GM12878 (cell line): ENCODE data around the gene KPTN. TPM values are rescaled to one million over a fixed set of nuclear protein-coding genes. Genes with fewer than 3 reads are reported as not detected.

Source experiments
- ATAC-seq: fragments of 200-7000 bp; cut with Tn5 transposase; 3 replicates; pipeline ENCODE4 v1.9.1; 2020; ENCODE audit warnings: mild to moderate bottlenecking, moderate library complexity
- BruUV-seq: library from RNA; stranded (reverse); fragments of 400-500 nt; replicated peaks from 2 replicates; lab custom pipeline; 2021; lab: Mats Ljungman, UMichigan
- CTCF ChIA-PET: fragments of 300-600 bp; sonication (Branson Sonifier 250); formaldehyde crosslinking; extraction: SDS; loops from one replicate; lab custom pipeline; 2021; ENCODE audit warnings: inconsistent platforms; lab: Yijun Ruan, JAX
- POLR2A ChIA-PET: fragments of 350-600 bp; formaldehyde crosslinking; extraction: SDS; loops from one replicate; lab custom pipeline; 2021; ENCODE audit warnings: inconsistent platforms; lab: Charles Lee
- RAD21 ChIA-PET: fragments of 300-600 bp; sonication (Branson Sonifier 250); formaldehyde crosslinking; loops from one replicate; lab custom pipeline; 2023; ENCODE audit warnings: antibody characterized with exemption; ENCODE audit not compliant: unreplicated experiment; lab: Charles Lee
- SMC1A ChIA-PET: fragments of 300-600 bp; sonication (Branson Sonifier 250); formaldehyde crosslinking; loops from one replicate; lab custom pipeline; 2023; ENCODE audit not compliant: unreplicated experiment, uncharacterized antibody; lab: Charles Lee
- DNase-seq: peaks from one replicate; pipeline ENCODE4 v3.0.0-alpha.2; 2011; ENCODE audit warnings: low read depth, low spot score
- FAIRE-seq: peaks from 3 replicates; lab custom pipeline; 2011; peaks lifted over from hg19 to GRCh38; lab: Jason Lieb, UNC
- H2AFZ ChIP-seq: 2 replicates; pipeline ENCODE4 v1.6.0; 2011; ENCODE audit warnings: low read depth, low read length, control low read depth; ENCODE audit not compliant: control insufficient read depth
- H3K27ac ChIP-seq: 2 replicates; pipeline ENCODE4 v1.5.1; 2011; ENCODE audit warnings: control low read depth; ENCODE audit not compliant: control insufficient read depth, insufficient read depth
- H3K27me3 ChIP-seq, 2 experiments: replicated peaks in 1 of 2; 2 replicates each; pipeline versions ENCODE4 v1.6.0 to v1.6.1; 2011; ENCODE audit warnings: low read length in 1 of 2; ENCODE audit not compliant: control insufficient read depth in 2 of 2, insufficient read depth in 2 of 2
- H3K36me3 ChIP-seq, 2 experiments: 2 replicates each; pipeline ENCODE4 v1.5.1; 2011; ENCODE audit warnings: low read length in 1 of 2; ENCODE audit not compliant: control insufficient read depth in 2 of 2, insufficient read depth in 2 of 2
- H3K4me1 ChIP-seq: 2 replicates; pipeline ENCODE4 v1.6.1; 2011; ENCODE audit warnings: mild to moderate bottlenecking, low read length, moderate library complexity, mixed read lengths; ENCODE audit not compliant: control insufficient read depth, insufficient read depth
- H3K4me2 ChIP-seq: 2 replicates; pipeline ENCODE4 v1.6.0; 2011; ENCODE audit warnings: control low read depth; ENCODE audit not compliant: control insufficient read depth, insufficient read depth
- H3K4me3 ChIP-seq: fragments of 200-600 bp; sonication (generic); 2 replicates; pipeline ENCODE4 v1.5.1; 2016
- H3K79me2 ChIP-seq: 2 replicates; pipeline ENCODE4 v1.6.0; 2011; ENCODE audit warnings: low read length; ENCODE audit not compliant: control insufficient read depth, insufficient read depth
- H3K9ac ChIP-seq: 2 replicates; pipeline ENCODE4 v1.8.0; 2011; ENCODE audit warnings: low read length, control low read depth, mixed read lengths; ENCODE audit not compliant: control insufficient read depth, insufficient read depth
- H3K9me3 ChIP-seq: replicated peaks from 3 replicates; pipeline ENCODE4 v1.5.1; 2011; ENCODE audit warnings: mild to moderate bottlenecking, low read length; ENCODE audit not compliant: control insufficient read depth, insufficient read depth
- H4K20me1 ChIP-seq: 2 replicates; pipeline ENCODE4 v1.6.0; 2011; ENCODE audit not compliant: control insufficient read depth, insufficient read depth
- CBX5 ChIP-seq: sonication (generic); IDR thresholded peaks from 2 replicates; pipeline ENCODE4 v1.6.1; 2016; ENCODE audit warnings: low read depth, moderate library complexity, mild to moderate bottlenecking, inconsistent platforms
- E2F8 ChIP-seq: fragments of 450-650 bp; IDR thresholded peaks from 2 replicates; pipeline ENCODE4 v1.6.1; 2018; ENCODE audit warnings: mild to moderate bottlenecking, low read depth, moderate library complexity; ENCODE audit not compliant: partially characterized antibody
- ETV6 ChIP-seq, 2 experiments: fragments of 450-650 bp in 1 of 2; IDR thresholded peaks in 1 of 2; conservative IDR thresholded peaks in 1 of 2; 2 replicates each; pipeline ENCODE4 v1.6.1; 2014; ENCODE audit warnings: antibody characterized with exemption in 1 of 2, borderline replicate concordance in 1 of 2, low read depth in 1 of 2, mild to moderate bottlenecking in 1 of 2, moderate library complexity in 1 of 2
- IRF3 ChIP-seq: fragments of 450-650 bp; IDR thresholded peaks from 2 replicates; pipeline ENCODE4 v1.6.1; 2014; ENCODE audit warnings: mild to moderate bottlenecking
- JUNB ChIP-seq: IDR thresholded peaks from 2 replicates; pipeline ENCODE4 v1.6.1; 2016; ENCODE audit warnings: antibody characterized with exemption, mild to moderate bottlenecking
- LARP7 ChIP-seq: fragments of 450-650 bp; IDR thresholded peaks from 2 replicates; pipeline ENCODE4 v1.6.1; 2017; ENCODE audit warnings: mild to moderate bottlenecking
- MAX ChIP-seq: IDR thresholded peaks from 2 replicates; pipeline ENCODE4 v1.6.1; 2012; ENCODE audit warnings: low read depth, low read length, improper control_type of control experiment
- PAX5 ChIP-seq: IDR thresholded peaks from 2 replicates; pipeline ENCODE4 v1.6.1; 2011; ENCODE audit warnings: low read depth, low read length, borderline replicate concordance
- POLR2AphosphoS2 ChIP-seq: IDR thresholded peaks from 2 replicates; pipeline ENCODE4 v1.6.1; 2011; ENCODE audit warnings: low read depth, mild to moderate bottlenecking, low read length, improper control_type of control experiment, moderate library complexity
- SREBF2 ChIP-seq: IDR thresholded peaks from 2 replicates; pipeline ENCODE4 v1.6.1; 2012; ENCODE audit warnings: mild to moderate bottlenecking, low read length
- TARDBP ChIP-seq: IDR thresholded peaks from 2 replicates; pipeline ENCODE4 v1.6.1; 2016; ENCODE audit warnings: borderline replicate concordance
- ZNF217 ChIP-seq: fragments of 450-650 bp; IDR thresholded peaks from 2 replicates; pipeline ENCODE4 v1.6.1; 2017; ENCODE audit warnings: antibody characterized with exemption, mild to moderate bottlenecking
- WGBS: methylation state at CpG from one replicate; pipeline ENCODE4 v1.1.6; 2016; ENCODE audit warnings: low lambda C conversion rate; ENCODE audit not compliant: insufficient replicate concordance, insufficient coverage; ENCODE audit errors: missing lambda C conversion rate; 5-methylcytosine and 5-hydroxymethylcytosine counted together
- in situ Hi-C: fragments of 300-500 bp; cut with MboI; formaldehyde crosslinking; loops from 9 replicates; pipeline ENCODE4 v1.14.3; 2018; ENCODE audit warnings: mixed read lengths
- intact Hi-C: fragments of 100-400 bp; cut with micrococcal nuclease; formaldehyde crosslinking; loops from one replicate; pipeline ENCODE4 v1.14.2; 2022; ENCODE audit not compliant: unreplicated experiment
- polyA plus RNA-seq, 11 experiments: library from polyadenylated mRNA; depleted of rRNA in 4 of 11; unstranded in 6 of 11; stranded (reverse) in 5 of 11; fragments of >200 nt; fragmentation: Nextera tagmentation in 4 of 11; fragmentation: Illumina TruSeq in 1 of 11; extraction: Ambion mirVana in 4 of 11; extraction: Trizol in 1 of 11; gene quantifications; 1 replicate in 1 of 11; 2 replicates in 10 of 11; pipeline versions ENCODE4 v1.2.1 to v1.2.3, GENCODE V29; 2011 to 2016; ENCODE audit warnings: inconsistent platforms in 2 of 11, missing spikeins in 2 of 11, low read depth in 1 of 11
- total RNA-seq, 4 experiments: library from RNA; depleted of rRNA in 3 of 4; stranded (reverse); fragments of >200 nt in 3 of 4; fragmentation: Illumina TruSeq in 1 of 4; extraction: Trizol in 1 of 4; gene quantifications; 2 replicates each; pipeline versions ENCODE4 v1.2.1 to v1.2.3, GENCODE V29; 2013 to 2021

The KPTN gene
- total and polyA plus RNA-seq, 10 of the 15 experiments (the other 5 are each of a cell fraction or from before 2014, with no cell fraction given): 0.60 to 10.1 (median 6.0) TPM

GRCh38 chr19:47509973-47510372 lies 26.0 kb upstream of the KPTN start:
- FAIRE-seq: no peak

GRCh38 chr19:47509170-47509847 lies 25.3 kb upstream of the KPTN start:
- no peaks in the 10 kb centered on the region for H3K9me3 ChIP-seq
- H3K9ac ChIP-seq: no peak overlapping the region
- peaks cover 8% of the 10 kb centered on the region for H3K4me1 ChIP-seq
- no TSS peak for BruUV-seq
- H3K4me3 ChIP-seq: no peak overlapping the region
- ChIA-PET RAD21 (no interaction called here), SMC1A (interaction anchor here (0.7 kb wide), 1 partner anchor 198 kb away, joined by 4 read pairs; no protein-coding TSS in a partner anchor), POLR2A (interaction anchor here (1.0 kb wide), 1 partner anchor 9 kb away, joined by 3 read pairs; no protein-coding TSS in a partner anchor), CTCF (interaction anchor here (0.9 kb wide), 1 partner anchor 281 kb away, joined by 4 read pairs; no protein-coding TSS in a partner anchor)
- no peaks in the 10 kb centered on the region; the same call in 1 of the 2 replicates for H4K20me1 ChIP-seq
- peaks cover 10 to 14% of the 10 kb centered on the region in 2 experiments; a peak in 3 of 4 replicates for H3K36me3 ChIP-seq
- FAIRE-seq (no peak), ATAC-seq (no peak), DNase-seq (no peak)
- intact Hi-C loops (no loop called here), in situ Hi-C loops (no loop called here)
- H3K27ac ChIP-seq: no peak overlapping the region
- H3K79me2 ChIP-seq: peaks cover 67% of the 10 kb centered on the region
- no peak overlapping the region for H3K4me2 ChIP-seq
- WGBS: 94% methylated on average over 20 of the region's 20 CpGs
- H2AFZ ChIP-seq: no peak overlapping the region
- no peaks in the 10 kb centered on the region for H3K27me3 ChIP-seq
- TF ChIP-seq E2F8 (no peak), LARP7 (no peak), SREBF2 (no peak), IRF3 (no peak), JUNB (no peak), CBX5 (no peak), TARDBP (no peak), ETV6 (conservative IDR thresholded peaks at IDR 0.05 in 1 of 2, IDR thresholded peaks at IDR 0.05 in 1 of 2; ENCODE audit: borderline replicate concordance in 1 of 2, low read depth in 1 of 2) (no peak), ZNF217 (no peak)

More at GRCh38 chr19:47509973-47510372, 26.0 kb upstream of the KPTN start:
- Histone ChIP-seq H3K27ac (no peak overlapping the region), H3K36me3 (peaks cover 10 to 14% of the 10 kb centered on the region in 2 experiments; a peak in 3 of 4 replicates), H3K9me3 (no peaks in the 10 kb centered on the region), H4K20me1 (no peaks in the 10 kb centered on the region; the same call in 1 of the 2 replicates), H3K9ac (no peak overlapping the region), H3K4me2 (no peak overlapping the region; the same call in 1 of the 2 replicates), H2AFZ (no peak overlapping the region), H3K27me3 (no peaks in the 10 kb centered on the region), H3K4me3 (no peak overlapping the region), H3K79me2 (peaks cover 73% of the 10 kb centered on the region), H3K4me1 (peaks cover 8% of the 10 kb centered on the region)
- intact Hi-C loops (loop anchor here (10.0 kb wide), 1 partner anchor 225 kb away; no protein-coding TSS in a partner anchor), in situ Hi-C loops (no loop called here)
- ChIA-PET RAD21 (no interaction called here), CTCF (no interaction called here), SMC1A (interaction anchor here (0.7 to 3.2 kb wide), 2 partner anchors 26 to 197 kb away, joined by 4 to 16 read pairs; partner anchors contain the start of gene KPTN), POLR2A (interaction anchor here (1.0 kb wide), 1 partner anchor 8 kb away, joined by 3 read pairs; no protein-coding TSS in a partner anchor)
- no TSS peak for BruUV-seq
- TF ChIP-seq MAX: no peak
- TF ChIP-seq PAX5: no peak
- no peak for TF ChIP-seq POLR2AphosphoS2
- ATAC-seq (no peak), DNase-seq (no peak)
- WGBS: 94% methylated on average over 8 of the region's 8 CpGs
